Psoas muscle (tissue), 8 donors: Measurements from ENCODE around the gene RSPRY1. TPM values are rescaled to one million over a fixed set of nuclear protein-coding genes. Genes with fewer than 3 reads are reported as not detected.

Experiments used
- ATAC-seq, 4 donors: fragments of 200-7000 bp; cut with Tn5 transposase; one replicate each; pipeline ENCODE4 v1.9.1; 2020; ENCODE audit warnings: moderate library complexity in 3 of 4, mild to moderate bottlenecking in 2 of 4
- DNase-seq, 2 donors: peaks; one replicate each; pipeline ENCODE4 v3.0.0-alpha.2; 2020
- H3K27ac ChIP-seq: fragments of 200-600 bp; one replicate; pipeline ENCODE4 v1.8.0; 2022
- H3K27me3 ChIP-seq, 3 donors: fragments of 200-600 bp in 1 of 3; one replicate each; pipeline versions ENCODE4 v1.6.1 to v1.8.0; 2013 to 2022; ENCODE audit warnings: low read length in 2 of 3, mild to moderate bottlenecking in 2 of 3, moderate library complexity in 1 of 3; ENCODE audit not compliant: insufficient read depth in 3 of 3
- H3K36me3 ChIP-seq, 2 donors: fragments of 200-600 bp in 1 of 2; one replicate each; pipeline versions ENCODE4 v1.6.1 to v1.8.0; 2013 to 2022; ENCODE audit warnings: low read depth in 1 of 2, mild to moderate bottlenecking in 1 of 2, moderate library complexity in 1 of 2; ENCODE audit not compliant: insufficient read depth in 1 of 2
- H3K4me1 ChIP-seq: fragments of 200-600 bp; one replicate; pipeline ENCODE4 v1.8.0; 2022
- H3K4me3 ChIP-seq: fragments of 200-600 bp; one replicate; pipeline ENCODE4 v1.8.0; 2022; ENCODE audit warnings: mild to moderate bottlenecking
- H3K9me3 ChIP-seq: fragments of 200-600 bp; one replicate; pipeline ENCODE4 v1.8.0; 2022
- CTCF ChIP-seq: fragments of 200-600 bp; IDR thresholded peaks from one replicate; pipeline ENCODE4 v1.8.0; 2022; ENCODE audit warnings: antibody characterized with exemption
- WGBS, 3 donors: extraction: QIAGEN DNeasy Blood & Tissue Kit; methylation state at CpG; one replicate each; pipeline versions ENCODE4 v1.1.6 to v1.1.7; 2013; 5-methylcytosine and 5-hydroxymethylcytosine counted together
- intact Hi-C, 2 donors: fragments of 100-400 bp; cut with DNase I; formaldehyde crosslinking; loops; one replicate each; pipeline versions ENCODE4 v1.11.0 to v1.14.2; 2022
- polyA plus RNA-seq, 3 donors: library from polyadenylated mRNA; stranded (reverse); fragments of 200-250 nt; gene quantifications; one replicate each; pipeline ENCODE4 v1.2.3, GENCODE V29; 2013
- total RNA-seq, 4 donors: library from RNA; stranded (reverse); fragmentation: NEBNext Ultra II Directional in 2 of 4; extraction: Animal tissue kit (Norgen Biotek cat#: 25700) in 2 of 4; gene quantifications; one replicate each; pipeline versions ENCODE4 v1.2.1 to v1.2.4, GENCODE V29; 2021 to 2023
- donor health status: healthy with polysubstance abuse.
- donor health status: DM: no; HTN: no; CAD: no; lungs with moderate emphysema.
- donor health status: Bipolar disorder and iron deficiency.
- donor health status: healthy.
- donor health status: DM: yes; HTN: yes; CAD: no.
- donor health status: DM: no; HTN: no; CAD: no.
- donor health status: DM: no; HTN: no; CAD: no.
- donor health status: DM: yes; HTN: yes; CAD: no.

Gene RSPRY1
- total and polyA plus RNA-seq, 7 donors: 7.1 to 19.5 (median 15.2) TPM

DNA sequence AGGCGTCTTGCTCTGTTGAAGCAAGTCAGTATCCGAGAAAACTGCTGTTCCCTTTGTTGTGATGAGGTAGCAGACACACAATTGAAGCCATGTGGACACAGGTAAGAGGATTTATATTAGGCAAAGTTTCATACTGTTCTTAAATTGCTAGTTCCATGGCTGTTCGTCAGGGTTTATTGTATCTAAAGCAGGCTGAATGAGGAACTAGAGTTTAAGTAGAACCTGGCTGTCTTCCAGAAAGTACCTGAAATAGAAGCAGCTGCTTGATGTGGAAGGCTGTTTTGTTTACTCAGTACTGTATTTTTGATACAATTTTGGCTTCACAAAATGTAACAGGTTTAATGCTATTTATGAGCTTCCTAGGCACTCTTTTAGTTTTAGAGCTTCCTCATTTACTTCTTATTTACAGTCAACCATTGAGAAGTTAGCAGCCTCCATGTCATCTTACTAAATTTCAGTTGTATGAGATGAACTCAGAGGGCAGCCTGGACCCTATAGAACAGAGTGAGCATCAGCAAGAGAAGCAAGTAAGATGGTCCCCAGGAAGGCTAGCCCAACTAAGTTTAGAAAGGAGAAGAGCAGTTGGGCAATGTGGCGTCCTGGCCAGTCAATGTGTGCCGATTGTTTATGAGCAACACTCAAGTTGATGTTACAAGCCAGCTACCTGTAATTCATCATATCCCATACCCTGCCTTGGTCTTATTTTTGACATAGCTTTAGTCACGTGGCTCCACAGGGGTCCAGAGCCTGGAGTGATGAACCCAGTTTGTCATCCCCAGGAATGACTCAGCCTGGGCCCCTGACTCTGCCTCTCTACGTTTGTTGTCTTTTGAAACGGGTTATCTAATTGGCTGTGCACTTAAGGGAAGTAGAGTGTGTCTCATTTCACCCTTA, 49.2 kb downstream of the RSPRY1 start:
- Histone ChIP-seq H3K4me3 (no peak overlapping the region), H3K36me3 (peaks cover 11 to 97% of the 10 kb centered on the region in 2 donors), H3K9me3 (no peaks in the 10 kb centered on the region), H3K27me3 (no peaks in the 10 kb centered on the region), H3K27ac (no peak overlapping the region), H3K4me1 (no peaks in the 10 kb centered on the region)
- DNase-seq (no peak), ATAC-seq (no peak)
- no peak for TF ChIP-seq CTCF
- intact Hi-C loops: no loop called here
- 78 to 83% (median 82%) methylated on average over 8 of the region's 8 CpGs for WGBS, 3 donors

GRCh38 chr16:57236022-57236350, 49.9 kb downstream of the RSPRY1 start:
- Histone ChIP-seq H3K36me3 (peaks cover 8 to 94% of the 10 kb centered on the region in 2 donors), H3K27ac (no peak overlapping the region), H3K4me1 (no peaks in the 10 kb centered on the region), H3K27me3 (no peaks in the 10 kb centered on the region), H3K9me3 (no peaks in the 10 kb centered on the region), H3K4me3 (no peak overlapping the region)
- intact Hi-C loops: no loop called here
- no peak for TF ChIP-seq CTCF
- no peak for DNase-seq
- ATAC-seq: no peak

DNA sequence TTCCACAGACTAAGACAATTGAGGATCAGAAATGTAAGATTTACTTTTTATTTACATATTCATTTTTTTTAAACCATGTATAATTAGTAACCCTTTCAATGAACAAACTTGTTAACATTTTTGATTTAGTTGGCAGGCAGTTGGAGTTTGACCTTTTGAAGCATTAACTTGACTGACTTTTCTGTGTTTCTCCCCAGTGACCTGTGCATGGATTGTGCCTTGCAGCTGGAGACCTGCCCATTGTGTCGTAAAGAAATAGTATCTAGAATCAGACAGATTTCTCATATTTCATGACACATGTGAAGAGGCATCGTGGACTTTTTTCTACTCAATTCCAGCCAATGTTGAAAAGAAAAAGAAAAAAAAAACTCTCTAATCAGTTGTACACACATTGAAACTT, 52.6 kb downstream of the RSPRY1 start:
- intact Hi-C loops: no loop called here
- Histone ChIP-seq H3K27me3 (no peaks in the 10 kb centered on the region), H3K4me3 (no peak overlapping the region), H3K36me3 (peaks cover 3 to 67% of the 10 kb centered on the region in 2 donors), H3K9me3 (no peaks in the 10 kb centered on the region), H3K4me1 (no peaks in the 10 kb centered on the region), H3K27ac (no peak overlapping the region)
- ATAC-seq (no peak), DNase-seq (no peak)
- TF ChIP-seq CTCF: no peak
- WGBS, 3 donors: 37 to 52% (median 42%) methylated on average over 2 of the region's 2 CpGs

DNA sequence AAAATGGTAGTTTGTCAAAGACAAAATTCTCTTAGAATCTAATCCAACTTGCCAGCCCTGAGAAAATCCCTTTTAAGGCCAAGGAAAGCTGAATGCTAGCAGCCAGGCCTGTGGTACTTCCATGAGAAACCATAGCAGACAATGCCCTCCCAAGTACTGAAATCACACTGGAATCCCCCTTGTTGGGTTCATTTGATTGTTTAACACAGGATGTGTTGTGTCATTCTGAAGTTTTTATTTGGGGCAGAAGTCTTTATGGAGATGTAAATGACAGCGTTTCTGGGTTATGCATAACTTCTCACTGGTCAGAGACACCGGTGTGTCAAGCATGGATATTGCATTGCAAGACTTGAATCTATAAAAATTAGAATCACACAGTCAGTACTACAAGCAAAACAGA, 53.0 kb downstream of the RSPRY1 start:
- Histone ChIP-seq H3K4me3 (no peak overlapping the region), H3K27ac (no peak overlapping the region), H3K9me3 (no peaks in the 10 kb centered on the region), H3K27me3 (no peaks in the 10 kb centered on the region), H3K4me1 (no peaks in the 10 kb centered on the region), H3K36me3 (peaks cover under 1 to 62% of the 10 kb centered on the region in 2 donors)
- intact Hi-C loops: no loop called here
- ATAC-seq (no peak), DNase-seq (no peak)
- 60 to 70% (median 66%) methylated on average over 2 of the region's 2 CpGs for WGBS, 3 donors
- TF ChIP-seq CTCF: no peak
